DMS79 (cell line): ENCODE results near the gene GCDH.

Source experiments
- DNase-seq: peaks from one replicate; lab custom pipeline; 2025; lab: John Stamatoyannopoulos, UW

GCDH gene

GRCh38 chr19:12939975-12940423 is 49.0 kb downstream of the GCDH start:
- no peak for DNase-seq

GRCh38 chr19:12940897-12941296 is 49.9 kb downstream of the GCDH start:
- no peak for DNase-seq

- DNase-seq, result no peak
Observed at GRCh38 chr19:12943437-12944044, 52.6 kb downstream of the GCDH start.

GRCh38 chr19:12944104-12944674 is 53.2 kb downstream of the GCDH start:
- no peak for DNase-seq

- peak; percentile 96 for DNase-seq
Observed at GRCh38 chr19:12945479-12946091, 54.6 kb downstream of the GCDH start, which contains the start of gene RAD23A. TSS of gene RAD23A (plus strand) at chr19:12945862. CDS start at chr19:12945949, 87 bp downstream.

- DNase-seq, result peak; percentile 72
Observed at GRCh38 chr19:12946092-12946721, 55.2 kb downstream of the GCDH start.

- no peak for DNase-seq
Observed at GRCh38 chr19:12946731-12947496, 56.0 kb downstream of the GCDH start.

GRCh38 chr19:12947702-12948611 is 57.0 kb downstream of the GCDH start:
- DNase-seq, result no peak

GRCh38 chr19:12948612-12949362 is 57.8 kb downstream of the GCDH start:
- no peak for DNase-seq
